ENCODE results near the gene MPRIP. TPM values are rescaled to one million over a fixed set of nuclear protein-coding genes. Genes with fewer than 3 reads are reported as not detected.

Gene MPRIP
- total RNA-seq, 1 experiment from 2014 or later = 132 TPM

DNA sequence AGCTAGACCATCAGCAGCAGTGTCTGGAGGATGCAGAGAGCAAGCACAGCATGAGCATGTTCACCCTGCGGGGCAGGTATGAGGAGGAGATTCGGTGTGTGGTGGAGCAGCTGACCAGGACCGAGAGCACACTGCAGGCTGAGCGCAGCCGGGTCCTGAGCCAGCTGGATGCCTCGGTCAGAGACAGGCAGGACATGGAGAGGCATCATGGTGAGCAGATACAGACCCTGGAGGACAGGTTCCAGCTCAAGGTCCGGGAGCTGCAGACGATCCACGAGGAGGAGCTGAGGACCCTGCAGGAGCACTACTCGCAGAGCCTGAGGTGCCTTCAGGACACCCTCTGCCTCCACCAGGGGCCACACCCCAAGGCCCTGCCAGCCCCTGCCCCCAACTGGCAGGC, 125.1 kb downstream of the MPRIP start:
- H3K27ac ChIP-seq (ENCODE audit: insufficient read length, low read depth, low read length) = no peak overlapping the region
- H3K9ac ChIP-seq (ENCODE audit: extremely low read depth, insufficient read length, low read length) = no peak overlapping the region
- H3K4me1 ChIP-seq (ENCODE audit: insufficient read depth, low read length) = no peaks in the 10 kb centered on the region
- no peak overlapping the region for H3K18ac ChIP-seq (ENCODE audit: insufficient read length, low read depth, low read length)
- H3K4me1 Mint-ChIP-seq = peaks cover under 1 to 13% of the 10 kb centered on the region in 2 experiments; a peak in 2 of 4 replicates
- H3K4me2 ChIP-seq (ENCODE audit: insufficient read depth, insufficient read length, low read length) = no peak overlapping the region
- H3K79me1 ChIP-seq (ENCODE audit: insufficient read depth, low read depth, low read length, poor library complexity, severe bottlenecking) = no peaks in the 10 kb centered on the region
- no peak overlapping the region for H4K5ac ChIP-seq (ENCODE audit: insufficient read length, low read depth, low read length)
- DNase-seq = no peak
- H3K56ac ChIP-seq (ENCODE audit: insufficient read length, low read depth, low read length) = no peak overlapping the region
- TF ChIP-seq, protein P1, sequence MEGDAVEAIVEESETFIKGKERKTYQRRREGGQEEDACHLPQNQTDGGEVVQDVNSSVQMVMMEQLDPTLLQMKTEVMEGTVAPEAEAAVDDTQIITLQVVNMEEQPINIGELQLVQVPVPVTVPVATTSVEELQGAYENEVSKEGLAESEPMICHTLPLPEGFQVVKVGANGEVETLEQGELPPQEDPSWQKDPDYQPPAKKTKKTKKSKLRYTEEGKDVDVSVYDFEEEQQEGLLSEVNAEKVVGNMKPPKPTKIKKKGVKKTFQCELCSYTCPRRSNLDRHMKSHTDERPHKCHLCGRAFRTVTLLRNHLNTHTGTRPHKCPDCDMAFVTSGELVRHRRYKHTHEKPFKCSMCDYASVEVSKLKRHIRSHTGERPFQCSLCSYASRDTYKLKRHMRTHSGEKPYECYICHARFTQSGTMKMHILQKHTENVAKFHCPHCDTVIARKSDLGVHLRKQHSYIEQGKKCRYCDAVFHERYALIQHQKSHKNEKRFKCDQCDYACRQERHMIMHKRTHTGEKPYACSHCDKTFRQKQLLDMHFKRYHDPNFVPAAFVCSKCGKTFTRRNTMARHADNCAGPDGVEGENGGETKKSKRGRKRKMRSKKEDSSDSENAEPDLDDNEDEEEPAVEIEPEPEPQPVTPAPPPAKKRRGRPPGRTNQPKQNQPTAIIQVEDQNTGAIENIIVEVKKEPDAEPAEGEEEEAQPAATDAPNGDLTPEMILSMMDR (conservative IDR thresholded peaks at IDR 0.05) = no peak
- H3K4ac ChIP-seq (ENCODE audit: low read depth, low read length) = no peak overlapping the region
- H3K23ac ChIP-seq (ENCODE audit: insufficient read length, low read depth, low read length) = no peak overlapping the region
- no peak overlapping the region for H2BK5ac ChIP-seq (ENCODE audit: insufficient read length, low read length)
- no peak overlapping the region for H2AFZ ChIP-seq (ENCODE audit: low read length)
- H3T11ph ChIP-seq (ENCODE audit: low read length) = no peak overlapping the region
- no peak overlapping the region for H2BK15ac ChIP-seq (ENCODE audit: low read depth, low read length)
- H2BK120ac ChIP-seq (ENCODE audit: low read depth, low read length, poor library complexity, severe bottlenecking) = no peak overlapping the region
- no peaks in the 10 kb centered on the region for H3K9me3 ChIP-seq (ENCODE audit: control insufficient read depth, low read depth, low read length)
- H2AK5ac ChIP-seq (ENCODE audit: insufficient read length, low read length) = no peak overlapping the region
- no peak overlapping the region for H2BK20ac ChIP-seq (ENCODE audit: low read depth, low read length, poor library complexity, severe bottlenecking)
- no peaks in the 10 kb centered on the region for H3K23me2 ChIP-seq (ENCODE audit: insufficient read length, low read depth, low read length, poor library complexity, severe bottlenecking)
- H3K36me3 Mint-ChIP-seq (ENCODE audit: insufficient read depth in 1 of 3, low read depth in 3 of 3) = peaks cover 17 to 56% (median 29%) of the 10 kb centered on the region in 3 experiments; a peak in 6 of 7 replicates
- peak overlapping the region in 2 of 3 experiments; percentile 34 to 48; a peak in 1 of 7 replicates for H3K27ac Mint-ChIP-seq
- WGBS (ENCODE audit: extremely low coverage, insufficient read length, low lambda C conversion rate) = no CpG with 5 or more reads among the region's 10 CpGs
- H3K14ac ChIP-seq (ENCODE audit: insufficient read depth, low read length) = no peak overlapping the region
- H2BK12ac ChIP-seq (ENCODE audit: insufficient read length, low read depth, low read length) = no peak overlapping the region
- H3K79me2 ChIP-seq (ENCODE audit: insufficient read depth, low read length) = no peaks in the 10 kb centered on the region
- H3K9me3 Mint-ChIP-seq = no peaks in the 10 kb centered on the region
- H4K20me1 ChIP-seq (ENCODE audit: control insufficient read depth, insufficient read depth, insufficient read length) = no peaks in the 10 kb centered on the region
- H3K4me3 Mint-ChIP-seq = no peak overlapping the region
- H3K27me3 ChIP-seq (ENCODE audit: insufficient read depth, low read length) = no peaks in the 10 kb centered on the region
- H4K91ac ChIP-seq (ENCODE audit: insufficient read length, low read depth, low read length) = no peak overlapping the region
- H4K8ac ChIP-seq (replicated peaks; ENCODE audit: insufficient read length, low read depth, low read length) = no peak overlapping the region
- no peaks in the 10 kb centered on the region for H3K27me3 Mint-ChIP-seq (ENCODE audit: low read depth)

Data from H9 (cell line).